H1 (cell line): ENCODE measurements around the gene CDK15. TPM values are rescaled to one million over a fixed set of nuclear protein-coding genes. Genes with fewer than 3 reads are reported as not detected.

Experiments
- E2F6 ChIP-seq: IDR thresholded peaks from 2 replicates; pipeline ENCODE4 v1.6.1; 2012; ENCODE audit warnings: inconsistent platforms
- NANOG ChIP-seq: IDR thresholded peaks from 2 replicates; pipeline ENCODE4 v1.6.1; 2011; ENCODE audit warnings: low read length, low read depth, mild to moderate bottlenecking, inconsistent platforms; ENCODE audit not compliant: insufficient read depth, poor library complexity, severe bottlenecking
- PHF8 ChIP-seq: fragments of 200-600 bp; sonication (generic); conservative IDR thresholded peaks from 2 replicates; pipeline ENCODE4 v1.7.1; 2012; ENCODE audit warnings: low read depth, mild to moderate bottlenecking, inconsistent platforms, low read length, moderate library complexity
- POU5F1 ChIP-seq: IDR thresholded peaks from 2 replicates; pipeline ENCODE4 v1.6.1; 2011; ENCODE audit warnings: low read depth, mild to moderate bottlenecking, low read length, moderate library complexity
- SIX5 ChIP-seq: IDR thresholded peaks from 2 replicates; pipeline ENCODE4 v1.6.1; 2011; ENCODE audit warnings: mild to moderate bottlenecking, low read depth, low read length
- SP1 ChIP-seq: IDR thresholded peaks from 2 replicates; pipeline ENCODE4 v1.6.1; 2011; ENCODE audit warnings: low read depth, low read length
- polyA plus RNA-seq, 7 experiments: library from polyadenylated mRNA; depleted of rRNA in 3 of 7; stranded (reverse) in 5 of 7; unstranded in 2 of 7; fragments of >200 nt in 5 of 7; fragments of 200-250 nt in 2 of 7; gene quantifications; 1 replicate in 5 of 7; 2 replicates in 1 of 7; 4 replicates in 1 of 7; pipeline versions ENCODE4 v1.2.1 to v1.2.3, GENCODE V29; 2011 to 2013; ENCODE audit warnings: missing spikeins in 2 of 7, mixed read lengths in 2 of 7
- total RNA-seq: library from RNA; stranded (reverse); fragmentation: NEBNext Ultra II Directional; extraction: Animal tissue kit (Norgen Biotek cat#: 25700); gene quantifications from 2 replicates; pipeline ENCODE4 v1.2.1, GENCODE V29; 2021
- TF ChIP-seq, protein P1 (sequence below), 3 experiments: IDR thresholded peaks; 1 replicate in 2 of 3; 2 replicates in 1 of 3; pipeline versions ENCODE4 v1.5.1 to v1.6.1; 2011; ENCODE audit warnings: low read length in 3 of 3, mild to moderate bottlenecking in 3 of 3, inconsistent platforms in 2 of 3, low read depth in 1 of 3, moderate library complexity in 1 of 3; ENCODE audit not compliant: insufficient read depth in 1 of 3; ENCODE audit errors: control extremely low read depth in 1 of 3

CDK15 gene
- total and polyA plus RNA-seq, 2 of the 8 experiments (the other 6 are each of a cell fraction or from before 2014, with no cell fraction given) = 0.03 TPM; not detected in 1

DNA sequence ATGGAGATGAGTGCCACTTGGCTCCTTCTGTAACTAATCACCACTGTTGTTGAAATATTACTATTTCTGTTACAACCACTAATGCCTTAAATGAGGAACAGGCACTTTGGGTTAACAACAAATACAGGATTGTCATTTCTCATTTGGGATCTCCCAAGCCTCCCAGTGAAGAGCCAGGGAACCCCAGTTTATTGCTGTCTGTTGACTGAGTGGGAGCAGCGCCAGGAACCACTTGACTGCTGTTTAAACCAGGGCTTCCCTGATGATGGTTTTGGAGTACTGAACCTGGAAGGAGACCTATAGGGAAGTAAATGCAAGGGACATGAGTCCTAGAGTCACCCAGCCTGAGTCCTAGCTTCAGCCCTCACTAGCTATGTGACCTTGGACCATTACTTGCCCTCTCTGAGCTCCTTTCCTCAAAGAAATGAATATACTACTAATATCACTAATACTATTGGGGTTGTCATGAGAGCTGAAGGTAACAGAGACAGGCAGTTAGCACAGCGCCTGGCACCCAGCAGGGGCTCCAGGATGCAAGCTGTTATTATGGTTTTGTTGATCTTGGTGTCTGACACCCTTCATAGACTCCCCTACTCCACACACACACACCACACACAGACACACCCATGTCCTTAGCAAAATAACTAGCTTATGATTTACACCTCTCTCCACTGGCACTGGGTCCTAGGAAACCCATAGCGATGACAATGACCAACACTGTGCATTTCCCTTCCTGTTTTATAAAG, 123.1 kb downstream of the CDK15 start (continued):
- TF ChIP-seq PHF8 (no peak), SIX5 (no peak), NANOG (no peak), E2F6 (no peak), POU5F1 (no peak), SP1 (no peak)
- TF ChIP-seq, protein P1, sequence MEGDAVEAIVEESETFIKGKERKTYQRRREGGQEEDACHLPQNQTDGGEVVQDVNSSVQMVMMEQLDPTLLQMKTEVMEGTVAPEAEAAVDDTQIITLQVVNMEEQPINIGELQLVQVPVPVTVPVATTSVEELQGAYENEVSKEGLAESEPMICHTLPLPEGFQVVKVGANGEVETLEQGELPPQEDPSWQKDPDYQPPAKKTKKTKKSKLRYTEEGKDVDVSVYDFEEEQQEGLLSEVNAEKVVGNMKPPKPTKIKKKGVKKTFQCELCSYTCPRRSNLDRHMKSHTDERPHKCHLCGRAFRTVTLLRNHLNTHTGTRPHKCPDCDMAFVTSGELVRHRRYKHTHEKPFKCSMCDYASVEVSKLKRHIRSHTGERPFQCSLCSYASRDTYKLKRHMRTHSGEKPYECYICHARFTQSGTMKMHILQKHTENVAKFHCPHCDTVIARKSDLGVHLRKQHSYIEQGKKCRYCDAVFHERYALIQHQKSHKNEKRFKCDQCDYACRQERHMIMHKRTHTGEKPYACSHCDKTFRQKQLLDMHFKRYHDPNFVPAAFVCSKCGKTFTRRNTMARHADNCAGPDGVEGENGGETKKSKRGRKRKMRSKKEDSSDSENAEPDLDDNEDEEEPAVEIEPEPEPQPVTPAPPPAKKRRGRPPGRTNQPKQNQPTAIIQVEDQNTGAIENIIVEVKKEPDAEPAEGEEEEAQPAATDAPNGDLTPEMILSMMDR (IDR thresholded peaks at IDR 0.05; ENCODE audit: control extremely low read depth in 1 of 3, insufficient read depth in 1 of 3, low read depth in 1 of 3, low read length in 3 of 3) = no peak
